MM.1S (cell line): ENCODE results near the gene PAQR5.

Experiments used
- EZH2 ChIP-seq: fragments of 300-600 bp; sonication (generic); optimal IDR thresholded peaks from 2 replicates; pipeline ENCODE3; 2017; ENCODE audit warnings: low read depth, mild to moderate bottlenecking, antibody characterized with exemption, low read length, mixed read lengths
- TF ChIP-seq, protein P1 (sequence below): fragments of 300-600 bp; sonication (generic); IDR thresholded peaks from 2 replicates; pipeline ENCODE4 v1.5.1; 2016; ENCODE audit warnings: antibody characterized with exemption, low read length, mixed read lengths

DNA sequence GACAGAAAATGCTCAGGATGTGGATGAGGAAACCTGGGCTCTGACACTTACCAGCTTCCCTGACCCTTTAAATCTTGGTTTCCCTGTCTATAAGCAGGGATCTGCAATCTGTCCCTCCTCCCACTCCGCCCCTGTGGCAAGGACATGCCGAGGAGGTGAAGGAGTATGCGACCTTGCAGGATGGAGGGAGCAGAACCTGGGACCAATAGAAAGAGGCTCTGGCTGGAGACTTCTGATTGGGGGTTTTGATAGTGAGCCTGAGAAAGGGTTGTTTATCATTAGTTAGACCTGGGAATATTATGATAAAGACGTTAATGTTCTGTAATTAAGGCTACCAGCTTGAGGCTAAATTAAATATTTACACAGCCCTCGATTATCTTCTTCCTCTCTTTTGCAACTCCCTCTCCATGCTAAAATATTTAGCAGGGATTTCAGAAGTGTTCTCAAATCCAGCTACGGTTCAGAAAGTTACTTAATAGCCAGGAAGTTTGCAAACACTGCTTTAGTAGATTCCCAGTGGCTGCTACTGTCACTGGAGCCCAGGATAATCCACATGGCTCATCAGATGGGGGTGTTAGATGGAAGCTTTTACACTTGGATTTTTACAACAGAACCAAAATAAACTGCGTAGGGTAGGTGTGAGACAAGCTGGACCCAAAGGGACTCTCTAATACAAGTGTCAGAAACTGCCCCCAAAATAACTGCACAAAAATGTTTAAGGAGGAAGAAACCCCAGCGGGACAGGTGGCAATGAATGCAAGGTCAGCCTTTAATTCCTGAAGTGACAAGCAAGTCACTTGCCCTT is 9.2 kb upstream of the PAQR5 start:
- TF ChIP-seq, protein P1, sequence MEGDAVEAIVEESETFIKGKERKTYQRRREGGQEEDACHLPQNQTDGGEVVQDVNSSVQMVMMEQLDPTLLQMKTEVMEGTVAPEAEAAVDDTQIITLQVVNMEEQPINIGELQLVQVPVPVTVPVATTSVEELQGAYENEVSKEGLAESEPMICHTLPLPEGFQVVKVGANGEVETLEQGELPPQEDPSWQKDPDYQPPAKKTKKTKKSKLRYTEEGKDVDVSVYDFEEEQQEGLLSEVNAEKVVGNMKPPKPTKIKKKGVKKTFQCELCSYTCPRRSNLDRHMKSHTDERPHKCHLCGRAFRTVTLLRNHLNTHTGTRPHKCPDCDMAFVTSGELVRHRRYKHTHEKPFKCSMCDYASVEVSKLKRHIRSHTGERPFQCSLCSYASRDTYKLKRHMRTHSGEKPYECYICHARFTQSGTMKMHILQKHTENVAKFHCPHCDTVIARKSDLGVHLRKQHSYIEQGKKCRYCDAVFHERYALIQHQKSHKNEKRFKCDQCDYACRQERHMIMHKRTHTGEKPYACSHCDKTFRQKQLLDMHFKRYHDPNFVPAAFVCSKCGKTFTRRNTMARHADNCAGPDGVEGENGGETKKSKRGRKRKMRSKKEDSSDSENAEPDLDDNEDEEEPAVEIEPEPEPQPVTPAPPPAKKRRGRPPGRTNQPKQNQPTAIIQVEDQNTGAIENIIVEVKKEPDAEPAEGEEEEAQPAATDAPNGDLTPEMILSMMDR = no peak
- TF ChIP-seq EZH2 = no peak
